GM12878 (cell line): ENCODE data around the gene HEBP1. TPM values are rescaled to one million over a fixed set of nuclear protein-coding genes. Genes with fewer than 3 reads are reported as not detected.

Experiments
- ATAC-seq: fragments of 200-7000 bp; cut with Tn5 transposase; 3 replicates; pipeline ENCODE4 v1.9.1; 2020; ENCODE audit warnings: mild to moderate bottlenecking, moderate library complexity
- BruUV-seq: library from RNA; stranded (reverse); fragments of 400-500 nt; replicated peaks from 2 replicates; lab custom pipeline; 2021; lab: Mats Ljungman, UMichigan
- CTCF ChIA-PET: fragments of 300-600 bp; sonication (Branson Sonifier 250); formaldehyde crosslinking; extraction: SDS; loops from one replicate; lab custom pipeline; 2021; ENCODE audit warnings: inconsistent platforms; lab: Yijun Ruan, JAX
- POLR2A ChIA-PET: fragments of 350-600 bp; formaldehyde crosslinking; extraction: SDS; loops from one replicate; lab custom pipeline; 2021; ENCODE audit warnings: inconsistent platforms; lab: Charles Lee
- RAD21 ChIA-PET: fragments of 300-600 bp; sonication (Branson Sonifier 250); formaldehyde crosslinking; loops from one replicate; lab custom pipeline; 2023; ENCODE audit warnings: antibody characterized with exemption; ENCODE audit not compliant: unreplicated experiment; lab: Charles Lee
- SMC1A ChIA-PET: fragments of 300-600 bp; sonication (Branson Sonifier 250); formaldehyde crosslinking; loops from one replicate; lab custom pipeline; 2023; ENCODE audit not compliant: unreplicated experiment, uncharacterized antibody; lab: Charles Lee
- DNase-seq: peaks from one replicate; pipeline ENCODE4 v3.0.0-alpha.2; 2011; ENCODE audit warnings: low read depth, low spot score
- FAIRE-seq: peaks from 3 replicates; lab custom pipeline; 2011; peaks lifted over from hg19 to GRCh38; lab: Jason Lieb, UNC
- H2AFZ ChIP-seq: 2 replicates; pipeline ENCODE4 v1.6.0; 2011; ENCODE audit warnings: low read depth, low read length, control low read depth; ENCODE audit not compliant: control insufficient read depth
- H3K27ac ChIP-seq: 2 replicates; pipeline ENCODE4 v1.5.1; 2011; ENCODE audit warnings: control low read depth; ENCODE audit not compliant: control insufficient read depth, insufficient read depth
- H3K27me3 ChIP-seq, 2 experiments: replicated peaks in 1 of 2; 2 replicates each; pipeline versions ENCODE4 v1.6.0 to v1.6.1; 2011; ENCODE audit warnings: low read length in 1 of 2; ENCODE audit not compliant: control insufficient read depth in 2 of 2, insufficient read depth in 2 of 2
- H3K36me3 ChIP-seq, 2 experiments: 2 replicates each; pipeline ENCODE4 v1.5.1; 2011; ENCODE audit warnings: low read length in 1 of 2; ENCODE audit not compliant: control insufficient read depth in 2 of 2, insufficient read depth in 2 of 2
- H3K4me1 ChIP-seq: 2 replicates; pipeline ENCODE4 v1.6.1; 2011; ENCODE audit warnings: mild to moderate bottlenecking, low read length, moderate library complexity, mixed read lengths; ENCODE audit not compliant: control insufficient read depth, insufficient read depth
- H3K4me2 ChIP-seq: 2 replicates; pipeline ENCODE4 v1.6.0; 2011; ENCODE audit warnings: control low read depth; ENCODE audit not compliant: control insufficient read depth, insufficient read depth
- H3K4me3 ChIP-seq: fragments of 200-600 bp; sonication (generic); 2 replicates; pipeline ENCODE4 v1.5.1; 2016
- H3K79me2 ChIP-seq: 2 replicates; pipeline ENCODE4 v1.6.0; 2011; ENCODE audit warnings: low read length; ENCODE audit not compliant: control insufficient read depth, insufficient read depth
- H3K9ac ChIP-seq: 2 replicates; pipeline ENCODE4 v1.8.0; 2011; ENCODE audit warnings: low read length, control low read depth, mixed read lengths; ENCODE audit not compliant: control insufficient read depth, insufficient read depth
- H3K9me3 ChIP-seq: replicated peaks from 3 replicates; pipeline ENCODE4 v1.5.1; 2011; ENCODE audit warnings: mild to moderate bottlenecking, low read length; ENCODE audit not compliant: control insufficient read depth, insufficient read depth
- H4K20me1 ChIP-seq: 2 replicates; pipeline ENCODE4 v1.6.0; 2011; ENCODE audit not compliant: control insufficient read depth, insufficient read depth
- BACH1 ChIP-seq: fragments of 450-650 bp; IDR thresholded peaks from 2 replicates; pipeline ENCODE4 v1.6.1; 2017; ENCODE audit warnings: mild to moderate bottlenecking, borderline replicate concordance
- DPF2 ChIP-seq: fragments of 450-650 bp; IDR thresholded peaks from 2 replicates; pipeline ENCODE4 v1.6.1; 2017; ENCODE audit warnings: mild to moderate bottlenecking
- GABPA ChIP-seq: IDR thresholded peaks from 2 replicates; pipeline ENCODE4 v1.6.1; 2014; ENCODE audit warnings: antibody characterized with exemption, low read depth, mild to moderate bottlenecking, inconsistent platforms
- NFYA ChIP-seq: IDR thresholded peaks from 2 replicates; pipeline ENCODE4 v1.6.1; 2011; ENCODE audit warnings: low read depth, mild to moderate bottlenecking, low read length, improper control_type of control experiment, borderline replicate concordance
- SIN3A ChIP-seq: IDR thresholded peaks from 2 replicates; pipeline ENCODE4 v1.6.1; 2012; ENCODE audit warnings: low read depth, low read length, improper control_type of control experiment
- TCF7 ChIP-seq: IDR thresholded peaks from 2 replicates; pipeline ENCODE4 v1.6.1; 2014; ENCODE audit warnings: antibody characterized with exemption, borderline replicate concordance
- WRNIP1 ChIP-seq: IDR thresholded peaks from 2 replicates; pipeline ENCODE4 v1.6.1; 2011; ENCODE audit warnings: low read depth, low read length, improper control_type of control experiment, borderline replicate concordance
- ZBTB40 ChIP-seq: fragments of 450-650 bp; IDR thresholded peaks from 2 replicates; pipeline ENCODE4 v1.6.1; 2016; ENCODE audit warnings: mild to moderate bottlenecking, moderate library complexity, borderline replicate concordance
- ZNF274 ChIP-seq: IDR thresholded peaks from one replicate; pipeline ENCODE4 v1.8.0; 2011; ENCODE audit not compliant: insufficient read length, insufficient read depth
- ZNF622 ChIP-seq: fragments of 450-650 bp; IDR thresholded peaks from 2 replicates; pipeline ENCODE4 v1.6.1; 2017; ENCODE audit warnings: mild to moderate bottlenecking, inconsistent platforms
- WGBS: methylation state at CpG from one replicate; pipeline ENCODE4 v1.1.6; 2016; ENCODE audit warnings: low lambda C conversion rate; ENCODE audit not compliant: insufficient replicate concordance, insufficient coverage; ENCODE audit errors: missing lambda C conversion rate; 5-methylcytosine and 5-hydroxymethylcytosine counted together
- in situ Hi-C: fragments of 300-500 bp; cut with MboI; formaldehyde crosslinking; loops from 9 replicates; pipeline ENCODE4 v1.14.3; 2018; ENCODE audit warnings: mixed read lengths
- intact Hi-C: fragments of 100-400 bp; cut with micrococcal nuclease; formaldehyde crosslinking; loops from one replicate; pipeline ENCODE4 v1.14.2; 2022; ENCODE audit not compliant: unreplicated experiment
- polyA plus RNA-seq, 11 experiments: library from polyadenylated mRNA; depleted of rRNA in 4 of 11; unstranded in 6 of 11; stranded (reverse) in 5 of 11; fragments of >200 nt; fragmentation: Nextera tagmentation in 4 of 11; fragmentation: Illumina TruSeq in 1 of 11; extraction: Ambion mirVana in 4 of 11; extraction: Trizol in 1 of 11; gene quantifications; 1 replicate in 1 of 11; 2 replicates in 10 of 11; pipeline versions ENCODE4 v1.2.1 to v1.2.3, GENCODE V29; 2011 to 2016; ENCODE audit warnings: inconsistent platforms in 2 of 11, missing spikeins in 2 of 11, low read depth in 1 of 11
- total RNA-seq, 4 experiments: library from RNA; depleted of rRNA in 3 of 4; stranded (reverse); fragments of >200 nt in 3 of 4; fragmentation: Illumina TruSeq in 1 of 4; extraction: Trizol in 1 of 4; gene quantifications; 2 replicates each; pipeline versions ENCODE4 v1.2.1 to v1.2.3, GENCODE V29; 2013 to 2021
- TF ChIP-seq, protein P1 (sequence below): fragments of 450-650 bp; IDR thresholded peaks from 2 replicates; pipeline ENCODE4 v1.6.1; 2017; ENCODE audit warnings: antibody characterized with exemption, mild to moderate bottlenecking, moderate library complexity
- TF ChIP-seq, protein P2 (sequence below): IDR thresholded peaks from 2 replicates; pipeline ENCODE4 v1.6.1; 2012; ENCODE audit warnings: low read depth, low read length, improper control_type of control experiment
- TF ChIP-seq, protein P3 (sequence below): IDR thresholded peaks from 2 replicates; pipeline ENCODE4 v1.6.1; 2012; ENCODE audit warnings: low read length, inconsistent platforms
- TF ChIP-seq, protein P4 (sequence below): IDR thresholded peaks from 2 replicates; pipeline ENCODE4 v1.6.1; 2011; ENCODE audit warnings: low read depth, mild to moderate bottlenecking, low read length, moderate library complexity, borderline replicate concordance; ENCODE audit errors: extremely low read depth

HEBP1 gene
- total and polyA plus RNA-seq, 10 of the 15 experiments (the other 5 are each of a cell fraction or from before 2014, with no cell fraction given) = 0.07 to 0.32 (median 0.18) TPM; not detected in 5

GRCh38 chr12:13028825-13029570 lies 28.9 kb upstream of the HEBP1 start:
- Histone ChIP-seq H3K27ac (no peak overlapping the region), H3K9me3 (no peaks in the 10 kb centered on the region), H3K36me3 (no peaks in the 10 kb centered on the region), H3K4me1 (no peaks in the 10 kb centered on the region), H4K20me1 (no peaks in the 10 kb centered on the region), H3K4me2 (no peak overlapping the region), H2AFZ (no peak overlapping the region), H3K79me2 (no peaks in the 10 kb centered on the region), H3K9ac (no peak overlapping the region), H3K27me3 (peaks cover 2 to 4% of the 10 kb centered on the region in 2 experiments; a peak in 2 of 4 replicates), H3K4me3 (no peak overlapping the region)
- FAIRE-seq (no peak), ATAC-seq (no peak), DNase-seq (no peak)
- whole genome bisulfite sequencing = 14% methylated on average over 4 of the region's 4 CpGs
- ChIA-PET CTCF (no interaction called here), POLR2A (no interaction called here), SMC1A (no interaction called here), RAD21 (no interaction called here)
- BruUV-seq = no TSS peak
- in situ Hi-C loops = no loop called here
- intact Hi-C loops = no loop called here
- no peak for TF ChIP-seq DPF2
- TF ChIP-seq ZBTB40 = no peak
- TF ChIP-seq WRNIP1 = no peak
- TF ChIP-seq ZNF274 = no peak
- no peak for TF ChIP-seq TCF7
- TF ChIP-seq SIN3A = no peak
- no peak for TF ChIP-seq NFYA
- TF ChIP-seq ZNF622 = no peak
- no peak for TF ChIP-seq BACH1
- TF ChIP-seq, protein P1, sequence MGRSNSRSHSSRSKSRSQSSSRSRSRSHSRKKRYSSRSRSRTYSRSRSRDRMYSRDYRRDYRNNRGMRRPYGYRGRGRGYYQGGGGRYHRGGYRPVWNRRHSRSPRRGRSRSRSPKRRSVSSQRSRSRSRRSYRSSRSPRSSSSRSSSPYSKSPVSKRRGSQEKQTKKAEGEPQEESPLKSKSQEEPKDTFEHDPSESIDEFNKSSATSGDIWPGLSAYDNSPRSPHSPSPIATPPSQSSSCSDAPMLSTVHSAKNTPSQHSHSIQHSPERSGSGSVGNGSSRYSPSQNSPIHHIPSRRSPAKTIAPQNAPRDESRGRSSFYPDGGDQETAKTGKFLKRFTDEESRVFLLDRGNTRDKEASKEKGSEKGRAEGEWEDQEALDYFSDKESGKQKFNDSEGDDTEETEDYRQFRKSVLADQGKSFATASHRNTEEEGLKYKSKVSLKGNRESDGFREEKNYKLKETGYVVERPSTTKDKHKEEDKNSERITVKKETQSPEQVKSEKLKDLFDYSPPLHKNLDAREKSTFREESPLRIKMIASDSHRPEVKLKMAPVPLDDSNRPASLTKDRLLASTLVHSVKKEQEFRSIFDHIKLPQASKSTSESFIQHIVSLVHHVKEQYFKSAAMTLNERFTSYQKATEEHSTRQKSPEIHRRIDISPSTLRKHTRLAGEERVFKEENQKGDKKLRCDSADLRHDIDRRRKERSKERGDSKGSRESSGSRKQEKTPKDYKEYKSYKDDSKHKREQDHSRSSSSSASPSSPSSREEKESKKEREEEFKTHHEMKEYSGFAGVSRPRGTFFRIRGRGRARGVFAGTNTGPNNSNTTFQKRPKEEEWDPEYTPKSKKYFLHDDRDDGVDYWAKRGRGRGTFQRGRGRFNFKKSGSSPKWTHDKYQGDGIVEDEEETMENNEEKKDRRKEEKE = no peak
- TF ChIP-seq, protein P2, sequence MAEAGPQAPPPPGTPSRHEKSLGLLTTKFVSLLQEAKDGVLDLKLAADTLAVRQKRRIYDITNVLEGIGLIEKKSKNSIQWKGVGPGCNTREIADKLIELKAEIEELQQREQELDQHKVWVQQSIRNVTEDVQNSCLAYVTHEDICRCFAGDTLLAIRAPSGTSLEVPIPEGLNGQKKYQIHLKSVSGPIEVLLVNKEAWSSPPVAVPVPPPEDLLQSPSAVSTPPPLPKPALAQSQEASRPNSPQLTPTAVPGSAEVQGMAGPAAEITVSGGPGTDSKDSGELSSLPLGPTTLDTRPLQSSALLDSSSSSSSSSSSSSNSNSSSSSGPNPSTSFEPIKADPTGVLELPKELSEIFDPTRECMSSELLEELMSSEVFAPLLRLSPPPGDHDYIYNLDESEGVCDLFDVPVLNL = no peak
- TF ChIP-seq, protein P3, sequence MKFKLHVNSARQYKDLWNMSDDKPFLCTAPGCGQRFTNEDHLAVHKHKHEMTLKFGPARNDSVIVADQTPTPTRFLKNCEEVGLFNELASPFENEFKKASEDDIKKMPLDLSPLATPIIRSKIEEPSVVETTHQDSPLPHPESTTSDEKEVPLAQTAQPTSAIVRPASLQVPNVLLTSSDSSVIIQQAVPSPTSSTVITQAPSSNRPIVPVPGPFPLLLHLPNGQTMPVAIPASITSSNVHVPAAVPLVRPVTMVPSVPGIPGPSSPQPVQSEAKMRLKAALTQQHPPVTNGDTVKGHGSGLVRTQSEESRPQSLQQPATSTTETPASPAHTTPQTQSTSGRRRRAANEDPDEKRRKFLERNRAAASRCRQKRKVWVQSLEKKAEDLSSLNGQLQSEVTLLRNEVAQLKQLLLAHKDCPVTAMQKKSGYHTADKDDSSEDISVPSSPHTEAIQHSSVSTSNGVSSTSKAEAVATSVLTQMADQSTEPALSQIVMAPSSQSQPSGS = no peak
- TF ChIP-seq, protein P4, sequence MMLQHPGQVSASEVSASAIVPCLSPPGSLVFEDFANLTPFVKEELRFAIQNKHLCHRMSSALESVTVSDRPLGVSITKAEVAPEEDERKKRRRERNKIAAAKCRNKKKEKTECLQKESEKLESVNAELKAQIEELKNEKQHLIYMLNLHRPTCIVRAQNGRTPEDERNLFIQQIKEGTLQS = no peak
- no peak for TF ChIP-seq GABPA
